Tibial artery (tissue), 4 donors: ENCODE results near the gene DNAJA3.

ENCODE experiments used
- DNase-seq, 2 donors: peaks; one replicate each; pipeline ENCODE4 v3.0.0-alpha.2; 2019
- H3K27ac ChIP-seq, 2 donors: fragments of 200-600 bp; sonication (generic) in 1 of 2; 1 replicate in 1 of 2; 2 replicates in 1 of 2; pipeline ENCODE4 v1.5.1; 2018 to 2019; ENCODE audit warnings: mild to moderate bottlenecking in 1 of 2
- H3K27me3 ChIP-seq, 2 donors: fragments of 200-600 bp; sonication (generic) in 1 of 2; one replicate each; pipeline versions ENCODE4 v1.5.1 to v1.6.0; 2016 to 2019
- H3K36me3 ChIP-seq, 3 donors: fragments of 200-600 bp; sonication (generic) in 2 of 3; one replicate each; pipeline ENCODE4 v1.5.1; 2016 to 2019; ENCODE audit warnings: mild to moderate bottlenecking in 2 of 3
- H3K4me1 ChIP-seq, 4 donors: fragments of 200-600 bp; sonication (generic) in 2 of 4; 1 replicate in 3 of 4; 2 replicates in 1 of 4; pipeline ENCODE4 v1.5.1; 2016 to 2019
- H3K4me3 ChIP-seq, 2 donors: fragments of 200-600 bp; sonication (generic) in 1 of 2; 1 replicate in 1 of 2; 2 replicates in 1 of 2; pipeline ENCODE4 v1.5.1; 2018 to 2019; ENCODE audit warnings: mild to moderate bottlenecking in 2 of 2
- H3K9me3 ChIP-seq, 3 donors: fragments of 200-600 bp; sonication (generic) in 1 of 3; one replicate each; pipeline ENCODE4 v1.5.1; 2016 to 2019
- CTCF ChIP-seq, 2 experiments: fragments of 200-600 bp in 1 of 2; fragments of 450-650 bp in 1 of 2; IDR thresholded peaks; one replicate each; pipeline ENCODE4 v1.5.1; 2017 to 2019; ENCODE audit warnings: antibody characterized with exemption in 2 of 2, mild to moderate bottlenecking in 1 of 2, moderate library complexity in 1 of 2
- intact Hi-C: fragments of 100-400 bp; cut with DNase I; formaldehyde crosslinking; loops from one replicate; pipeline ENCODE4 v1.15.0; 2023; ENCODE audit warnings: low total_unique reads

Gene DNAJA3

GRCh38 chr16:4474192-4474961 is 48.7 kb downstream of the DNAJA3 start, which contains the start of gene NMRAL1:
Gene NMRAL1, minus strand, starts transcription at chr16:4474625. Its CDS starts 493 bp downstream, at chr16:4474132.
- H3K27ac ChIP-seq, result peak within 1 kb of the TSS; percentile 82 to 87
- no peaks in the 10 kb centered on the region for H3K9me3 ChIP-seq
- TF ChIP-seq CTCF (IDR thresholded peaks at IDR 0.05), result no peak
- no peaks in the 10 kb centered on the region for H3K27me3 ChIP-seq
- H3K36me3 ChIP-seq, result peaks cover 0 to 6% (median 3%) of the 10 kb centered on the region in 3 donors
- intact Hi-C loops, result loop anchor here (10.0 kb wide), 1 partner anchor 140 kb away; the partner anchor contains the start of gene UBALD1
- peak within 1 kb of the TSS; percentile 67 to 80 for H3K4me3 ChIP-seq
- DNase-seq, result peak; percentile 89 to 95
- H3K4me1 ChIP-seq, result peaks cover 0 to 32% (median 28%) of the 10 kb centered on the region in 4 donors

GRCh38 chr16:4475880-4476788 is 50.5 kb downstream of the DNAJA3 start, which contains the start of gene HMOX2:
Gene HMOX2, plus strand, starts transcription at chr16:4476398. Its CDS starts 29,127 bp downstream, at chr16:4505525.
- H3K4me3 ChIP-seq, result peak within 1 kb of the TSS; percentile 68 to 83
- H3K4me1 ChIP-seq, result peaks cover 0 to 32% (median 28%) of the 10 kb centered on the region in 4 donors
- no peaks in the 10 kb centered on the region for H3K27me3 ChIP-seq
- peak; percentile 88 to 96 for DNase-seq
- no peaks in the 10 kb centered on the region for H3K9me3 ChIP-seq
- intact Hi-C loops, result loop anchor here (10.0 kb wide), 1 partner anchor 139 kb away; the partner anchor contains the start of gene UBALD1
- H3K36me3 ChIP-seq, result no peaks in the 10 kb centered on the region
- TF ChIP-seq CTCF (IDR thresholded peaks at IDR 0.05), result peak; percentile 22 to 37
- peak within 1 kb of the TSS; percentile 69 to 82 for H3K27ac ChIP-seq

- no peak for TF ChIP-seq CTCF (IDR thresholded peaks at IDR 0.05)
- Histone ChIP-seq H3K4me1 (peaks cover 0 to 32% (median 28%) of the 10 kb centered on the region in 4 donors), H3K27ac (no peak overlapping the region), H3K36me3 (no peaks in the 10 kb centered on the region), H3K27me3 (no peaks in the 10 kb centered on the region), H3K9me3 (no peaks in the 10 kb centered on the region), H3K4me3 (no peak overlapping the region)
- DNase-seq, result no peak
- intact Hi-C loops, result loop anchor here (10.0 kb wide), 1 partner anchor 137 kb away; the partner anchor contains the start of gene UBALD1
These were observed 52.3 kb downstream of the DNAJA3 start for GRCh38 chr16:4477966-4478365.

GRCh38 chr16:4481526-4481925 is 55.9 kb downstream of the DNAJA3 start:
- no peak for DNase-seq
- Histone ChIP-seq H3K4me3 (no peak overlapping the region), H3K9me3 (no peaks in the 10 kb centered on the region), H3K36me3 (peaks cover 0 to 15% (median 7%) of the 10 kb centered on the region in 3 donors), H3K4me1 (peaks cover 0 to 8% (median 6%) of the 10 kb centered on the region in 4 donors), H3K27ac (no peak overlapping the region), H3K27me3 (no peaks in the 10 kb centered on the region)
- no peak for TF ChIP-seq CTCF (IDR thresholded peaks at IDR 0.05)
- intact Hi-C loops, result no loop called here

- intact Hi-C loops, result no loop called here
- Histone ChIP-seq H3K36me3 (peaks cover 0 to 15% (median 7%) of the 10 kb centered on the region in 3 donors), H3K27me3 (no peaks in the 10 kb centered on the region), H3K4me1 (peaks cover 0 to 7% (median 4%) of the 10 kb centered on the region in 4 donors), H3K9me3 (no peaks in the 10 kb centered on the region), H3K4me3 (no peak overlapping the region), H3K27ac (no peak overlapping the region)
- no peak for TF ChIP-seq CTCF (IDR thresholded peaks at IDR 0.05)
- DNase-seq, result no peak
These were observed 56.3 kb downstream of the DNAJA3 start for GRCh38 chr16:4481963-4482362.
